IPS DF 4.7 (cell line): ENCODE results near the gene ACAD10.

Experiments used
- DNase-seq: peaks from one replicate; pipeline ENCODE4 v3.0.0-alpha.2; 2013; ENCODE audit warnings: low spot score; ENCODE audit errors: extremely low read depth

The ACAD10 gene

GRCh38 chr12:111775205-111776193 is 89.6 kb downstream of the ACAD10 start:
- DNase-seq = no peak

- DNase-seq = no peak
These were observed 91.0 kb downstream of the ACAD10 start for GRCh38 chr12:111776836-111777344.

- DNase-seq = no peak
These were observed 91.6 kb downstream of the ACAD10 start for GRCh38 chr12:111777345-111778045.

GRCh38 chr12:111780166-111780565 is 94.3 kb downstream of the ACAD10 start:
- no peak for DNase-seq

GRCh38 chr12:111780615-111781014 is 94.8 kb downstream of the ACAD10 start:
- DNase-seq = no peak

GRCh38 chr12:111781085-111781658 is 95.3 kb downstream of the ACAD10 start:
- DNase-seq = no peak

GRCh38 chr12:111783046-111783445 is 97.2 kb downstream of the ACAD10 start:
- no peak for DNase-seq

- DNase-seq = no peak
These were observed 99.1 kb downstream of the ACAD10 start for GRCh38 chr12:111784953-111785352.

- no peak for DNase-seq
These were observed 99.8 kb downstream of the ACAD10 start for GRCh38 chr12:111785651-111786050.

- DNase-seq = no peak
These were observed 102.4 kb downstream of the ACAD10 start for GRCh38 chr12:111788178-111788654.

GRCh38 chr12:111789779-111790178 is 103.9 kb downstream of the ACAD10 start:
- DNase-seq = no peak

- DNase-seq = no peak
These were observed 105.7 kb downstream of the ACAD10 start for GRCh38 chr12:111791507-111791906.

- DNase-seq = no peak
These were observed 106.5 kb downstream of the ACAD10 start for GRCh38 chr12:111792155-111792855.

GRCh38 chr12:111792856-111793235 is 107.0 kb downstream of the ACAD10 start:
- no peak for DNase-seq

- no peak for DNase-seq
These were observed 112.3 kb downstream of the ACAD10 start for GRCh38 chr12:111798182-111798581.

- DNase-seq = no peak
These were observed 113.9 kb downstream of the ACAD10 start for GRCh38 chr12:111799758-111800157.

GRCh38 chr12:111803038-111803626 is 117.3 kb downstream of the ACAD10 start:
- no peak for DNase-seq

GRCh38 chr12:111803851-111804250 is 118.0 kb downstream of the ACAD10 start:
- DNase-seq = no peak

GRCh38 chr12:111806304-111806703 is 120.5 kb downstream of the ACAD10 start:
- no peak for DNase-seq
